CD14-positive monocyte (primary cell): Measurements from ENCODE around the gene CAPSL. TPM values are rescaled to one million over a fixed set of nuclear protein-coding genes. Genes with fewer than 3 reads are reported as not detected.

ENCODE experiments used
- DNase-seq, 3 donors: peaks; one replicate each; pipeline ENCODE4 v3.0.0-alpha.2; 2011 to 2022
- H2AFZ ChIP-seq: 2 replicates; pipeline ENCODE4 v1.6.0; 2012; ENCODE audit warnings: mild to moderate bottlenecking, low read depth, low read length, inconsistent platforms; ENCODE audit not compliant: insufficient read depth, poor library complexity, severe bottlenecking
- H3K27ac ChIP-seq, 2 donors: 1 replicate in 1 of 2; 2 replicates in 1 of 2; pipeline ENCODE4 v1.5.1; 2012 to 2013; ENCODE audit warnings: low read length in 2 of 2, control low read depth in 1 of 2, inconsistent platforms in 1 of 2, low read depth in 1 of 2, mild to moderate bottlenecking in 1 of 2
- H3K27me3 ChIP-seq, 2 donors: one replicate each; pipeline versions ENCODE4 v1.6.0 to v1.6.1; 2011 to 2013; ENCODE audit warnings: low read length in 2 of 2; ENCODE audit not compliant: control insufficient read depth in 2 of 2, insufficient read depth in 2 of 2
- H3K36me3 ChIP-seq, 2 donors: replicated peaks in 1 of 2; 1 replicate in 1 of 2; 2 replicates in 1 of 2; pipeline versions ENCODE4 v1.5.1 to v1.6.1; 2012 to 2013; ENCODE audit warnings: low read length in 2 of 2, control low read depth in 1 of 2, inconsistent platforms in 1 of 2, mild to moderate bottlenecking in 1 of 2; ENCODE audit not compliant: insufficient read depth in 2 of 2, control insufficient read depth in 1 of 2
- H3K4me1 ChIP-seq, 2 donors: 1 replicate in 1 of 2; 2 replicates in 1 of 2; pipeline versions ENCODE4 v1.5.1 to v1.6.1; 2012 to 2013; ENCODE audit warnings: low read length in 2 of 2, control low read depth in 1 of 2, inconsistent platforms in 1 of 2, mild to moderate bottlenecking in 1 of 2, moderate library complexity in 1 of 2; ENCODE audit not compliant: insufficient read depth in 2 of 2, control insufficient read depth in 1 of 2
- H3K4me2 ChIP-seq: replicated peaks from 2 replicates; pipeline ENCODE3; 2012; ENCODE audit warnings: low read length, moderate library complexity, mild to moderate bottlenecking; ENCODE audit not compliant: poor library complexity, severe bottlenecking; ENCODE audit errors: extremely low read depth
- H3K4me3 ChIP-seq, 3 experiments: fragments of 200-600 bp in 1 of 3; sonication (generic) in 1 of 3; replicated peaks in 1 of 3; 1 replicate in 2 of 3; 2 replicates in 1 of 3; pipeline ENCODE4 v1.5.1; 2011 to 2013; ENCODE audit warnings: low read length in 3 of 3, mild to moderate bottlenecking in 3 of 3, control low read depth in 2 of 3, low read depth in 2 of 3, inconsistent platforms in 1 of 3, moderate library complexity in 1 of 3
- H3K79me2 ChIP-seq: 2 replicates; pipeline ENCODE4 v1.6.0; 2012; ENCODE audit warnings: mild to moderate bottlenecking, control low read depth, inconsistent platforms, low read length, moderate library complexity; ENCODE audit not compliant: insufficient read depth
- H3K9ac ChIP-seq: 2 replicates; pipeline ENCODE4 v1.6.0; 2017; ENCODE audit warnings: low read length, mild to moderate bottlenecking; ENCODE audit not compliant: insufficient read depth, poor library complexity, severe bottlenecking
- H3K9me3 ChIP-seq, 2 donors: replicated peaks in 1 of 2; 1 replicate in 1 of 2; 2 replicates in 1 of 2; pipeline versions ENCODE4 v1.5.1 to v1.6.1; 2012 to 2013; ENCODE audit warnings: low read length in 2 of 2, control low read depth in 1 of 2; ENCODE audit not compliant: control insufficient read depth in 1 of 2, insufficient read depth in 1 of 2
- H4K20me1 ChIP-seq: 2 replicates; pipeline ENCODE4 v1.6.0; 2012; ENCODE audit warnings: mild to moderate bottlenecking, low read length, control low read depth, moderate library complexity; ENCODE audit not compliant: insufficient read depth
- H3K27ac Mint-ChIP-seq, 7 donors: one replicate each; pipeline ENCODE4 v1.8.0; 2020; ENCODE audit warnings: mild to moderate bottlenecking in 7 of 7, mixed read lengths in 7 of 7, moderate library complexity in 6 of 7, inconsistent platforms in 2 of 7
- H3K27me3 Mint-ChIP-seq, 3 donors: one replicate each; pipeline ENCODE4 v1.8.0; 2021 to 2022; ENCODE audit warnings: low read depth in 3 of 3, mild to moderate bottlenecking in 3 of 3, mixed read lengths in 3 of 3, moderate library complexity in 3 of 3, inconsistent platforms in 1 of 3
- H3K36me3 Mint-ChIP-seq, 2 donors: one replicate each; pipeline ENCODE4 v1.8.0; 2020; ENCODE audit warnings: mixed read lengths in 2 of 2, inconsistent platforms in 1 of 2, mild to moderate bottlenecking in 1 of 2
- H3K4me1 Mint-ChIP-seq: one replicate; pipeline ENCODE4 v1.8.0; 2020; ENCODE audit warnings: mild to moderate bottlenecking, mixed read lengths
- H3K4me3 Mint-ChIP-seq, 2 donors: one replicate each; pipeline ENCODE4 v1.8.0; 2020; ENCODE audit warnings: mild to moderate bottlenecking in 2 of 2, mixed read lengths in 2 of 2, moderate library complexity in 1 of 2
- H3K9me3 Mint-ChIP-seq, 7 donors: one replicate each; pipeline ENCODE4 v1.8.0; 2020 to 2022; ENCODE audit warnings: mixed read lengths in 7 of 7, mild to moderate bottlenecking in 6 of 7, moderate library complexity in 6 of 7, inconsistent platforms in 2 of 7
- CTCF ChIP-seq: fragments of 200-600 bp; IDR thresholded peaks from one replicate; pipeline ENCODE4 v1.8.0; 2022; ENCODE audit warnings: antibody characterized with exemption, mild to moderate bottlenecking
- WGBS: methylation state at CpG from one replicate; pipeline ENCODE4 v1.1.5; 2013; ENCODE audit warnings: missing lambda C conversion rate; ENCODE audit not compliant: insufficient coverage; 5-methylcytosine and 5-hydroxymethylcytosine counted together
- intact Hi-C, 2 donors: fragments of 100-400 bp; cut with micrococcal nuclease; formaldehyde crosslinking; loops; one replicate each; pipeline versions ENCODE4 v1.15.0 to v1.15.1; 2023
- polyA plus RNA-seq, 3 donors: library from polyadenylated mRNA; depleted of rRNA in 1 of 3; unstranded in 2 of 3; stranded (reverse) in 1 of 3; fragments of 300-500 nt in 2 of 3; fragments of >200 nt in 1 of 3; fragmentation: Illumina TruSeq in 2 of 3; gene quantifications; 1 replicate in 2 of 3; 2 replicates in 1 of 3; pipeline ENCODE4 v1.2.3, GENCODE V29; 2012 to 2021

Gene CAPSL
- polyA plus RNA-seq, 3 donors = not detected

GRCh38 chr5:35879649-35880048 is 58.8 kb downstream of the CAPSL start:
- no peak overlapping the region for H3K4me3 ChIP-seq
- H2AFZ ChIP-seq = no peak overlapping the region
- no peak for DNase-seq
- Mint-ChIP-seq H3K4me1 (peaks cover 37% of the 10 kb centered on the region), H3K4me3 (no peak overlapping the region), H3K27me3 (no peaks in the 10 kb centered on the region), H3K36me3 (no peaks in the 10 kb centered on the region), H3K27ac (no peak overlapping the region), H3K9me3 (peaks cover 0 to 10% (median 2%) of the 10 kb centered on the region in 7 donors)
- no peak overlapping the region for H3K9ac ChIP-seq
- H3K79me2 ChIP-seq = no peaks in the 10 kb centered on the region
- peaks cover 21 to 32% of the 10 kb centered on the region in 2 donors for H3K4me1 ChIP-seq
- H3K4me2 ChIP-seq = no peak overlapping the region
- H3K27me3 ChIP-seq = no peaks in the 10 kb centered on the region
- intact Hi-C loops = no loop called here
- no peaks in the 10 kb centered on the region for H3K9me3 ChIP-seq
- TF ChIP-seq CTCF = no peak
- no peaks in the 10 kb centered on the region for H3K36me3 ChIP-seq
- H3K27ac ChIP-seq = no peak overlapping the region
- H4K20me1 ChIP-seq = no peaks in the 10 kb centered on the region

- no peak for TF ChIP-seq CTCF
- Mint-ChIP-seq H3K27me3 (no peaks in the 10 kb centered on the region), H3K4me1 (peaks cover 32% of the 10 kb centered on the region), H3K4me3 (no peak overlapping the region), H3K27ac (no peak overlapping the region), H3K36me3 (no peaks in the 10 kb centered on the region), H3K9me3 (peaks cover 0 to 10% (median 2%) of the 10 kb centered on the region in 7 donors)
- Histone ChIP-seq H2AFZ (no peak overlapping the region), H3K9ac (no peak overlapping the region), H3K27me3 (no peaks in the 10 kb centered on the region), H3K79me2 (no peaks in the 10 kb centered on the region), H3K4me3 (no peak overlapping the region), H3K4me2 (no peak overlapping the region), H3K4me1 (peaks cover 16 to 27% of the 10 kb centered on the region in 2 donors), H3K27ac (no peak overlapping the region), H3K9me3 (no peaks in the 10 kb centered on the region), H4K20me1 (no peaks in the 10 kb centered on the region), H3K36me3 (no peaks in the 10 kb centered on the region)
- intact Hi-C loops = no loop called here
- 100% methylated on average over 1 of the region's 2 CpGs for WGBS
- no peak for DNase-seq
These were observed 59.3 kb downstream of the CAPSL start for GRCh38 chr5:35879096-35879495.
